ENCODE measurements around the gene BFSP1.

Gene BFSP1

DNA sequence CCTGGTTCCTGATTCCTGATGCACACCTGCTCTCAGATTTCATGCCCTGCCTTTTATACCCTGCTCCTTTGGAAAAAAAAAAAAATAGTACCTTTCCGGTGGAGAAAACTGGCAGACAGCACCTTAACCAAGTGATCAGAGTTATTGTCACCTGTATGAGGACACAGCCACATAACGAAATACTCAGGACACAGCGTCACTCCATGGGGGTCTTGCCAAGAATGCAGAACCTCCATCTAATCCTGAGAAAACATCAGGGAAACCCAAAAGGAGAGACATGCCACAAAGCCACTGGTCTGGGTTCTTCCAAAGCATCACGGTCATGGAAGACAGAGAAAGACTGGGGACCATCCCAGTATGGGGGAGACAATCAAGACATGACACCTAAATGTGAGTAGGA lies 29.1 kb downstream of the BFSP1 start:
- no peaks in the 10 kb centered on the region for H3K27me3 Mint-ChIP-seq
- no peak overlapping the region for H3K4me3 Mint-ChIP-seq
- H3K9me3 Mint-ChIP-seq, result no peaks in the 10 kb centered on the region
- DNase-seq, result no peak
- H3K27ac Mint-ChIP-seq, result no peak overlapping the region
- no peaks in the 10 kb centered on the region for H3K36me3 Mint-ChIP-seq (ENCODE audit: low read depth)
- H3K4me1 Mint-ChIP-seq (ENCODE audit: low read depth), result peaks cover 24% of the 10 kb centered on the region

DNA sequence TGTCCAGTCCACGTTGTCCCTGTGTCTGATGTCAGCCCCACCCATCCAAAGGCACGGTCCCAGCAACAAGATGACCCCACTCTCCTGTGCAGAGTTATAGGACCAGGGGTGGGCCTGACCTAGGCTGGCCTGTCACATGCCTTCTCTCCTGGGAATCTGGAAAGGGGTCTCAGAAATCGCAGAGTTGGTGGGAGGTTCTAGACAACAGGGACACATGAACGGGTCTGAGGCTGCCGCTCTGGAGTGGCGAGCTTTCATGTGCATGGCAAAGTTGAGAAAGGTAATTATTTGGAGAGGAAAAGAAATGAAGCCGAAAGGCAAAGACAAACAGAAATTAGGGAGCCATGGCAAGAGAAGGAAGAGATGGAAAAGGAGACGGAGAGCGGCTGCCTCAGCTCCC lies 29.5 kb downstream of the BFSP1 start:
- H3K4me3 Mint-ChIP-seq, result no peak overlapping the region
- no peak overlapping the region for H3K27ac Mint-ChIP-seq
- H3K4me1 Mint-ChIP-seq (ENCODE audit: low read depth), result peaks cover 21% of the 10 kb centered on the region
- no peaks in the 10 kb centered on the region for H3K9me3 Mint-ChIP-seq
- H3K36me3 Mint-ChIP-seq (ENCODE audit: low read depth), result no peaks in the 10 kb centered on the region
- no peaks in the 10 kb centered on the region for H3K27me3 Mint-ChIP-seq
- no peak for DNase-seq

DNA sequence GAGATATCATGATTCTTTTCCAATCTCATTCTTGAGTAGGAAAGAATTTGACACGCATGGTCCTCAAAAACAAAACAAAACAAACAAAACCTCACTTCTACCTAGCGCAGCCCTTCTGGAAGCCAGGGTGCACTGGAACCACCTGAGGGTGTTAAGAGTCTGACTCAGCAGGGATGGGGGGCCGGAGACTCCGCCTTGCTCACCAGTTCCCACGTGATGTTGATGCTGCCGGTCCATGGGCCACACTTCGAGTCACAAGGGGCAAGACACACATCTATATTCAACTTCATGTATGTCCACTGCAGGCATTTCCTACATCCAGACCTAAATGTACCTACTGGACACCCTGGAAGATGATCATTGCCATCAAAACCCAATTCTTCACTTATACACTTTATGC lies 30.4 kb downstream of the BFSP1 start:
- Mint-ChIP-seq H3K4me3 (no peak overlapping the region), H3K36me3 (ENCODE audit: low read depth) (no peaks in the 10 kb centered on the region), H3K27ac (no peak overlapping the region), H3K9me3 (no peaks in the 10 kb centered on the region), H3K27me3 (no peaks in the 10 kb centered on the region), H3K4me1 (ENCODE audit: low read depth) (peaks cover 16% of the 10 kb centered on the region)
- no peak for DNase-seq

DNA sequence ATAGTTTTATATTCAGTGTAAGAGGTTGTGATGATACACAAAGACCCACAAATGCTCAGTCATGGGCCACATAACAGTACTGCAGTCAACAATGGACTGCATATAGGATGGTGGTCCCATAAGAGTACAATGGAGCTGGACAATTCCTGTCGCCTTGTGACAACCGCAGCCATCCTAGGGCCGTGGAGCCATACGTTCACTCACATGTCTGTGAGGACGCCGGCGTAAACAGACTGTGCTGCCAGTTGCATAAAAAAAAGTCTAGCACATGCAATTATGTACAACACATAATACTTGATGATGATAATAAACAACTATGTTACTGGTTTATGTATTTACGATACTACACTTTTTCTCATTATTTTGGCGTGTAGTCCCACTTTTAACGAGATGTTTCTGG lies 30.9 kb downstream of the BFSP1 start:
- peaks cover 11% of the 10 kb centered on the region for H3K4me1 Mint-ChIP-seq (ENCODE audit: low read depth)
- no peaks in the 10 kb centered on the region for H3K36me3 Mint-ChIP-seq (ENCODE audit: low read depth)
- H3K27ac Mint-ChIP-seq, result no peak overlapping the region
- H3K4me3 Mint-ChIP-seq, result no peak overlapping the region
- H3K9me3 Mint-ChIP-seq, result no peaks in the 10 kb centered on the region
- no peaks in the 10 kb centered on the region for H3K27me3 Mint-ChIP-seq
- DNase-seq, result no peak

DNA sequence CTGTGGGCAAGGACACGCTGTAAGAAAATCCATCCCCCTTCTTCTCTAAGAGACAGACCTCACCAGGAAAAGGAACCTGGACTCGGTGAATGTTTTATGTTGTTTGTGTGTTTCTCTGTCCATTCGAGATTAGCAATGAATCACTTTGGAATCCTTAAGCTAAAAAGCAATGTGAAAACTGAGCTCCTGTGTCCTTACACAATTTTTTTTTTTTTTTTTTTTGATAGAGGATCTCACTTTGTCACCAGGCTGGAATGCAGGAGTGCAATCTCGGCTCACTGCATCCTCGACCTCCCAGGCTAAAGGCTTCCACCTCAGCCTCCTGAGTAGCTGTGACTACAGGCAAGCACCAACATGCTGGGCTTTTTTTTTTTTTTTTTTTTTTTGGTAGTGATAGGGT lies 32.1 kb downstream of the BFSP1 start:
- Mint-ChIP-seq H3K4me1 (ENCODE audit: low read depth) (peaks cover 2% of the 10 kb centered on the region), H3K27ac (no peak overlapping the region), H3K36me3 (ENCODE audit: low read depth) (no peaks in the 10 kb centered on the region), H3K4me3 (no peak overlapping the region), H3K27me3 (no peaks in the 10 kb centered on the region), H3K9me3 (no peaks in the 10 kb centered on the region)
- DNase-seq, result no peak

DNA sequence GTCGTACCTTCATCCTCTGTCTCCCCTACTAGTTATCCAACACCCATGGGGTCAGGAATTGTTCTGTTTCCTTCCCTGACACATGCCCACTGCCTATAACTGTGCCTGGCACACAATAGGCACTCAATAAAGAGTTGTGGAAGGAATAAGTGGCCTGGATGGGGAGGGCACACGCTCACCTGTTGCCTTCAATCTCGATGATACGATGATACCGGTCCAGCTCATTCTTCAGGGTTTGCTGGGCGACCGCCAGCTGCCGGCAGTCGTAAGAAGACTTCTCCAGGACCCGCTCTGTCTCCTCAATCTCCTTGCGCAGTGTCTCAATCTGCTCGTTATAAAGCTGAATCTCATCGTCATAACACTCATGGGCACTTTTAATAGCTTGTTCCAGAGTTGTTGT lies 32.5 kb downstream of the BFSP1 start:
- Mint-ChIP-seq H3K27ac (no peak overlapping the region), H3K4me3 (no peak overlapping the region)

DNA sequence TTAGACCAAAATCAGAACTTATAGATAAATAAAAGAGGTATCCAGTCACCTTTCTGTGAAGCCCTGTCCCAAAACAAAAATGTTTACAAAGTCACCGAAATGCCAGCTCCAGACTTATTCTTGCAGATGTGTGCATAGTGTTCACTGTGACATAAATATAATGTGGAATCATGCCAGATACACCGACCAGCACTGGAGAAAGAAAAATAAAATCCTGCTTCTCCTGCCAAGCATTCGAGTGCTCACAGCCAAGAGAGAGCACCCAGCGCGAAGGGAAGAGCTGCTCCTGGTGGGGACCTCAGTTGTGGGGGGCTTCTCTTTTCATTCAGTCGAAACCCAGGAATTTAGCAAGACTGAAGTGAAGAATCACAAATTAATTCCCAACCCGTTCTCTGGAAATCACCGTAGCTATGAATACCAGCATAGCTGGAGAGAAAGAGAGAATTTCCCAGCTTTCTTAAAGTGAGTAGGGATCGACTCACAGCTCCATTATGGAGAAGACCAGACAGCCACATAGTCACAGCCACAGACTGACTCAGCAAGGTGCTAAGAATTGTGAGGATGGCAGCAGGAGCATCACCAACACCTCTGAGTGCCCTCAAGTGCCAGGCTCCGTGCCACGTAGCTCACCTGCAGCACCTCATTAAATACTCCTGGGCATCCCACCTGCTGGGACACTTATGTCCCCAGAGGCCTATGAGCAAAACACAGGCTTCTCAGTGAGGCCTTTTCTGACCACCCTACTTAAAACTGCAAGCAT lies 33.2 kb downstream of the BFSP1 start:
- H3K27me3 Mint-ChIP-seq, result no peaks in the 10 kb centered on the region
- H3K4me3 Mint-ChIP-seq, result no peak overlapping the region
- DNase-seq, result no peak
- no peaks in the 10 kb centered on the region for H3K4me1 Mint-ChIP-seq (ENCODE audit: low read depth)
- no peaks in the 10 kb centered on the region for H3K9me3 Mint-ChIP-seq
- no peaks in the 10 kb centered on the region for H3K36me3 Mint-ChIP-seq (ENCODE audit: low read depth)
- no peak overlapping the region for H3K27ac Mint-ChIP-seq

More for the DNA sequence above, 32.5 kb downstream of the BFSP1 start:
- DNase-seq, result no peak
- no peaks in the 10 kb centered on the region for H3K4me1 Mint-ChIP-seq (ENCODE audit: low read depth)
- H3K36me3 Mint-ChIP-seq (ENCODE audit: low read depth), result no peaks in the 10 kb centered on the region
- H3K9me3 Mint-ChIP-seq, result no peaks in the 10 kb centered on the region
- H3K27me3 Mint-ChIP-seq, result no peaks in the 10 kb centered on the region

DNA sequence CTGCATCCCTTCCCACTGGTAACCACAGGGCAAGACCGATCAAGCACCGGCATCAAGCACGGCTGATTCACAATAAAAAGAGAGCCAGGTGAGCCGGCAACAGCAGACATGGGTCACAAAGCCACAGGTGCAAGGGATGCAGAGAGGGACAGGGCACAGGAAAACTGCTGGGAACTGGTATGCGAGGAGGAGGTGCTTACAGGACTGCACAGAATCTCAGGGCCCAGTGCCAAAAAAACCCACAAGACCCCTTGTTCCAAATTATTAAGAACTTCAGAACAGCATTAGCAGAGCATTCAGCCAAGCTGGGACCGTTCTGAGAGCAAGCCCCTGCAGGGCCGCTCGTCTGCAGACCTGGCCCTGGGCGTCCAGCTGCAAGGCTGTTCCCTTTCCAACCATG lies 35.4 kb downstream of the BFSP1 start:
- no peak for DNase-seq
- Mint-ChIP-seq H3K4me3 (no peak overlapping the region), H3K27me3 (no peaks in the 10 kb centered on the region), H3K36me3 (ENCODE audit: low read depth) (no peaks in the 10 kb centered on the region), H3K27ac (no peak overlapping the region), H3K4me1 (ENCODE audit: low read depth) (no peaks in the 10 kb centered on the region), H3K9me3 (no peaks in the 10 kb centered on the region)

DNA sequence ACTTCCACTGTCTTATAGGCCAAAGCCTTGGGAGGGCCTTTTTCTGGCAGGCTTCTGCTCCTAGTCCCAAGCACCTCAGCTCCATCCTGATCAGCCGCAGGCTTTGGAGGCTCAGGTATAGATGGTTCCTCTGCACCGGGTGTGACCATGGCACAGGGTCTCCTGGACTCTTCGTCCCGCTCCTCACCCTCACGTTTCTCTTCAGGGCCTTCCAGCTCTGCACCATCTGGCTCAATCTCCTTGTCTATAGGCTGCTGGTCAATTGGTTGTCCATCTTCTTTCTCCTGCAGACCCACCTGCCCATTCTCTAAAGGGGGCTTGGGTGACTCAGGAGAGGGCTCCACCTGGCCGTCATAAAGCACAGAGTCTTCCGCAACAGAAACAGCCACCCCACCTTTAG lies 37.0 kb downstream of the BFSP1 start:
- H3K27ac Mint-ChIP-seq, result no peak overlapping the region
- H3K4me1 Mint-ChIP-seq (ENCODE audit: low read depth), result no peaks in the 10 kb centered on the region
- H3K9me3 Mint-ChIP-seq, result no peaks in the 10 kb centered on the region
- no peaks in the 10 kb centered on the region for H3K27me3 Mint-ChIP-seq
- no peaks in the 10 kb centered on the region for H3K36me3 Mint-ChIP-seq (ENCODE audit: low read depth)
- no peak overlapping the region for H3K4me3 Mint-ChIP-seq
- DNase-seq, result no peak

DNA sequence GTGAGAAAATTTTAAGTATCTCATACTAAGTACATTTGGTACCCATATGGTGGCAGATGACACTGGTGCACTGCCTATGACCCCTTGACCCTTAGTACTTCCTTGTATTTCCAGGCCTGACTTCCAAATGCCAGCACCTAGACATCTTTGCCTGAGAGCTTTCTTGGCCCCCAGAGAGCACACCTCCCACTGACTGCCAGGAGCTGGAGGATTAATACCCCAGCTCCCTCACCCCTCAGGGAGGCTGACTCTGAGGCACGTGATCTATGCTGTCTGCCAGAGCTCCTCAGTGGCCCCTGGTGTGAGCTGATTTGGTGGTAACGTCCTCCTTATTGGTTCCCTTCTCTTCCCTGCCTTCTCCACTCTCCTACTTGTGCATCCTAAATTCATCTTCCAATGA lies 38.0 kb downstream of the BFSP1 start:
- Mint-ChIP-seq H3K9me3 (no peaks in the 10 kb centered on the region), H3K27ac (no peak overlapping the region), H3K4me3 (no peak overlapping the region), H3K27me3 (no peaks in the 10 kb centered on the region), H3K4me1 (ENCODE audit: low read depth) (no peaks in the 10 kb centered on the region), H3K36me3 (ENCODE audit: low read depth) (no peaks in the 10 kb centered on the region)
- DNase-seq, result no peak

DNA sequence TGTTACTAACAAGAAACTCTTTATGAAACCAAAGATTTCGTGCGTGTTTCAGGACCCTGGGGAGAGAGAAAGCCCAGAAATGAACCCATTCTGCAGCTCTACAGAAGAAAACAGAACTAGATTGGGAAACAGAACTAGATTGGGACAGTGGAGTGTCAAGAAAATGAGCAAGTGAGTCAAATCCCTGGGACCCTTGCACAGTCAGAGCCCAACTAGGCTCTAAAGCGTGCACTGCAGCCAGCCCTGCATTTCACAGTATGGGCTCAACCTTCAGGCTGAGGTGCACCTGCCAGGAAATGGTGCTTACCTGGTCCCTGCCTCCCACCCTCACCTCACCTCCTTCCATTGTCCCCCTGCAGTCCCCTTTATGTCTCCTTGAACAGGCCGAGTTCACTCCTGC lies 39.7 kb downstream of the BFSP1 start:
- peaks cover 5% of the 10 kb centered on the region for H3K27me3 Mint-ChIP-seq
- no peak overlapping the region for H3K4me3 Mint-ChIP-seq
- H3K27ac Mint-ChIP-seq, result no peak overlapping the region
- no peaks in the 10 kb centered on the region for H3K36me3 Mint-ChIP-seq (ENCODE audit: low read depth)
- no peak for DNase-seq
- no peaks in the 10 kb centered on the region for H3K9me3 Mint-ChIP-seq
- no peaks in the 10 kb centered on the region for H3K4me1 Mint-ChIP-seq (ENCODE audit: low read depth)

DNA sequence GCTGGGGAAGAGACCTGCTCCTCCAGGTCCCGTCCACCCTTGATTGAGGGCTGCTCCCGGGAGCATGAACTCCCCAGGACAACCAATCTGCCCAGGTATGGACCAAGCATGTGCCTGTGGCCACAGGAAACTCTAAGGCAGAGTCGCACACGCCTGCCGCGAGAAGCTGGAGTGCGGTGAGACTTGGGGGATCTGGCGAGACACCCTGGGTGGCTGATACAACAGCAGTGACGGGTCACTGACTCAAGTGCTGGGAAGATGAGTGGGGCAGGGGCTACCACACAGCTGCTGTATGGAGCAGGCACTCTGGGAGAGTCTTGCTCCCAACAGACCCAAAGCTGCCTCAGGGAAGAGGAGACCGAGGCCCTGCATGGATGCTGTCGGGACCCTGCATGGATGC lies 40.1 kb downstream of the BFSP1 start:
- no peaks in the 10 kb centered on the region for H3K4me1 Mint-ChIP-seq (ENCODE audit: low read depth)
- DNase-seq, result no peak
- H3K4me3 Mint-ChIP-seq, result no peak overlapping the region
- H3K27ac Mint-ChIP-seq, result no peak overlapping the region
- peaks cover 5% of the 10 kb centered on the region for H3K27me3 Mint-ChIP-seq
- no peaks in the 10 kb centered on the region for H3K9me3 Mint-ChIP-seq
- no peaks in the 10 kb centered on the region for H3K36me3 Mint-ChIP-seq (ENCODE audit: low read depth)

DNA sequence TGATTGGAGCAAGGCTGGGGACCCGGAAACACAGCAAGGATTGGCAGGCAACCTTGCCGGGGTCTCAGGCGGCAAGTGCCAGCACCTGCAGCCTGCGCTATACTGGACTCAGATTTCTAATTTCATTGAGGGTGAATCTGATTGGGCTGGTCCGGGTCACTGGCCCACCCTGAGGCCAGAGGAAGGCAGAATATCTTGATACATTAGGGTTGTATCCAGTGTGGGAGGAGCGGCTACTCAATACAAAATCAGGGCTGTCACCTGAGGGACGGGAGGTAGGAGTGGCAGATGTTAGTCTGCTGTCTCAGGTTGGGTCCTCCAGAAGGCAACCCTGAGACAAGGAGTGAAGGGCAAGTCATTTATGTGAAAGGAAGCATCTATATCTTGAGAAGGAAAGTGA lies 40.7 kb downstream of the BFSP1 start:
- no peaks in the 10 kb centered on the region for H3K36me3 Mint-ChIP-seq (ENCODE audit: low read depth)
- peaks cover 5% of the 10 kb centered on the region for H3K27me3 Mint-ChIP-seq
- H3K9me3 Mint-ChIP-seq, result no peaks in the 10 kb centered on the region
- DNase-seq, result no peak
- no peak overlapping the region for H3K27ac Mint-ChIP-seq
- H3K4me1 Mint-ChIP-seq (ENCODE audit: low read depth), result no peaks in the 10 kb centered on the region
- no peak overlapping the region for H3K4me3 Mint-ChIP-seq

DNA sequence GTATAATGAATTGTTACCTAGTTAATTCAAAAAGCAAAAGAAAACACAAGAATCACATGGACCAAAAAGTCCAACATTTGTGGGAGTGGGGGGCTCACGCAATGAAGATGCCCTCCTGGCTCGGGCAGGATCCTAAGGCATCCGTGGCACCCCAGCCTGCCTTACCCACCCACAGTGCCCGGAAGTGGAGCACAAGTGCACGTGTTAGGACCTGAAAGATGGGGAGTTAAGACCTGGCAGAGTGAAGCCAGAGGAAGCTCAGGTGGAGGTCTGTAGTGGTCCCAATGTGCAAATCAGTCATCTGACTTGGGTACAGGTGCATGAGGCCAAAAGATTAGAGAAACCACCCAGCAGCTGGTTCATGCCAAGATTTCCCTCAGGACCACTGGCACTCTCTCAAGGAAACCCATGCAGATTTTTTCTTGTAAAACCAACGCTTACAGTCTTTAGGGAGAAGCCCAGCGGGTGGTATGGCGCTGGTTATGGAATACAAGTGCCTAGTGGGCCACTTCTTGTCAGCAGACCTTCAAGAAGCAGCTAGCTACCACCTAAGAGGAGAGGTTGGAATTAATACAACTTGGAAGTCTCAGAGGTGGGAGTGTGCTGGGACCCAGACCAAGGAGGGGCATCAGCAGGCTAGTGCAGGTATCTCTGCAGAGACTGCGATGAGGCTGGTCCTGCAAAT lies 42.1 kb downstream of the BFSP1 start:
- H3K27ac Mint-ChIP-seq, result no peak overlapping the region
- H3K27me3 Mint-ChIP-seq, result peaks cover 5% of the 10 kb centered on the region
- H3K36me3 Mint-ChIP-seq (ENCODE audit: low read depth), result no peaks in the 10 kb centered on the region
- H3K4me3 Mint-ChIP-seq, result no peak overlapping the region
- H3K4me1 Mint-ChIP-seq (ENCODE audit: low read depth), result no peaks in the 10 kb centered on the region
- no peak for DNase-seq
- H3K9me3 Mint-ChIP-seq, result no peaks in the 10 kb centered on the region

DNA sequence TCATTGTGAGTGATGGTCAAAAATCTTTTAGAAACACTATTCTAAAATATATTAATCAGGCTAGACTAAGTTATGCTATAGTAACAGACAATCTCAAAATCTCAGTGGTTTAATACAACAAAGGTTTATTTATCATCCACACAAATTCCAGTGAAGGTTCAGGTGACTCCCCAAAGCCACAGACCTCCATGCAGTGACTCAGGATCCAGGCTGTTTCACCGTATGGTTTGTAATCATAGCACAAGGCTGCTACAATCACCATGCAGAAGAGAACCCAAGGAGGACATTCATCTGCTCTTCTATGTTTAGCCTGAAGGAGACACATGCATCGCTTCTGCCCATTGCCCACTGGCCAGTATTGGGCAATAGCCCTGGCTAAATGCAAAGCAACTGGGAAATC lies 46.2 kb downstream of the BFSP1 start:
- Mint-ChIP-seq H3K27me3 (peaks cover 25% of the 10 kb centered on the region), H3K4me1 (ENCODE audit: low read depth) (no peaks in the 10 kb centered on the region), H3K4me3 (no peak overlapping the region), H3K9me3 (no peaks in the 10 kb centered on the region), H3K27ac (no peak overlapping the region), H3K36me3 (ENCODE audit: low read depth) (no peaks in the 10 kb centered on the region)
- DNase-seq, result no peak
